Karpas-422 (cell line): ENCODE data around the gene RIMBP2. TPM values are rescaled to one million over a fixed set of nuclear protein-coding genes. Genes with fewer than 3 reads are reported as not detected.

Source experiments
- DNase-seq: peaks from one replicate; pipeline ENCODE4 v3.0.0-alpha.2; 2015
- H2AFZ ChIP-seq: fragments of 200-600 bp; sonication (generic); 2 replicates; pipeline ENCODE4 v1.6.1; 2014; ENCODE audit warnings: antibody characterized with exemption, low read length, mixed read lengths
- H3K27ac ChIP-seq: fragments of 200-600 bp; sonication (generic); 2 replicates; pipeline ENCODE4 v1.5.1; 2014; ENCODE audit warnings: mild to moderate bottlenecking, low read length, moderate library complexity
- H3K27me3 ChIP-seq: fragments of 200-600 bp; sonication (generic); 2 replicates; pipeline ENCODE4 v1.6.1; 2014; ENCODE audit warnings: low read length, mixed read lengths
- H3K36me3 ChIP-seq: fragments of 200-600 bp; sonication (generic); 2 replicates; pipeline ENCODE4 v1.6.1; 2014; ENCODE audit warnings: low read length, mixed read lengths; ENCODE audit not compliant: insufficient read depth
- H3K4me1 ChIP-seq: fragments of 200-600 bp; sonication (generic); 2 replicates; pipeline ENCODE4 v1.6.1; 2014; ENCODE audit warnings: mild to moderate bottlenecking, low read length, mixed read lengths
- H3K4me2 ChIP-seq: fragments of 200-600 bp; sonication (generic); 2 replicates; pipeline ENCODE4 v1.6.1; 2014; ENCODE audit warnings: low read length, low read depth, mild to moderate bottlenecking; ENCODE audit not compliant: poor library complexity, severe bottlenecking
- H3K4me3 ChIP-seq: fragments of 200-600 bp; sonication (generic); 2 replicates; pipeline ENCODE4 v1.5.1; 2014; ENCODE audit warnings: mild to moderate bottlenecking, antibody characterized with exemption, low read length, mixed read lengths
- H3K79me2 ChIP-seq: fragments of 200-600 bp; sonication (generic); 2 replicates; pipeline ENCODE4 v1.6.1; 2014; ENCODE audit warnings: mild to moderate bottlenecking, low read length, mixed read lengths
- H3K9ac ChIP-seq: fragments of 200-600 bp; sonication (generic); 2 replicates; pipeline ENCODE4 v1.6.0; 2014; ENCODE audit warnings: low read length
- H3K9me2 ChIP-seq: fragments of 200-600 bp; sonication (generic), shearing (Covaris generic); replicated peaks from 2 replicates; pipeline ENCODE4 v1.6.0; 2014; ENCODE audit warnings: mild to moderate bottlenecking, low read length, moderate library complexity; ENCODE audit not compliant: insufficient read depth
- H3K9me3 ChIP-seq: fragments of 300-700, 200-600 bp; sonication (generic); 2 replicates; pipeline ENCODE4 v1.6.1; 2014; ENCODE audit warnings: low read length, mixed read lengths
- H4K20me1 ChIP-seq: fragments of 200-600 bp; sonication (generic); 2 replicates; pipeline ENCODE4 v1.6.1; 2014; ENCODE audit warnings: mild to moderate bottlenecking, antibody characterized with exemption, low read length, low read depth; ENCODE audit not compliant: insufficient read depth
- total RNA-seq: library from RNA; depleted of rRNA; stranded (reverse); fragments of >200 nt; shearing (Covaris generic); gene quantifications from 2 replicates; pipeline ENCODE4 v1.2.3, GENCODE V29; 2014; ENCODE audit warnings: low replicate concordance

Gene RIMBP2
- total RNA-seq, 1 experiment from 2014 or later = not detected

DNA sequence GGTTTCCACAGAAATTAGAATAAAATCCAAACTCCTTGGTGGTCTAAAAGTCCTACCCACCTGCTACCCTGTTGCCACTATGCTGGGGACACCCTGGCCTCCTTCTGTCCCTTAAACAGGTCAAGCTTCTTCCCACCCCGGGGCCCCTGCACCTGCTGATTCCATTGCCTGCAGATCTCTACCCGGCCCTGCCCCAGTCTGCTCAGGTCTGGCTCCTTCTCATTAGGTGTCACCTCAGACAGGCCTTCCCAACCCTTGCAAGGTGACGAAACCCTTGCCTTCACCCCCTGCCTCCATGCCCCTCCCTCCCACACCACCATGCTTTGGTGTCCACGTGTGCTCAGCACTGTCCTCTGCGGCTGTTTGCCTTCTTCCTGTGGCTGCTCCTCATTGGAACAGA lies 207.8 kb downstream of the RIMBP2 start:
- Histone ChIP-seq H3K4me1 (no peaks in the 10 kb centered on the region), H4K20me1 (no peaks in the 10 kb centered on the region), H3K9ac (no peak overlapping the region), H3K27me3 (no peaks in the 10 kb centered on the region), H3K4me3 (no peak overlapping the region), H3K27ac (no peak overlapping the region), H3K36me3 (no peaks in the 10 kb centered on the region), H2AFZ (no peak overlapping the region), H3K9me2 (no peaks in the 10 kb centered on the region), H3K79me2 (no peaks in the 10 kb centered on the region), H3K9me3 (no peaks in the 10 kb centered on the region; the same call in 1 of the 2 replicates), H3K4me2 (no peak overlapping the region)
- no peak for DNase-seq

DNA sequence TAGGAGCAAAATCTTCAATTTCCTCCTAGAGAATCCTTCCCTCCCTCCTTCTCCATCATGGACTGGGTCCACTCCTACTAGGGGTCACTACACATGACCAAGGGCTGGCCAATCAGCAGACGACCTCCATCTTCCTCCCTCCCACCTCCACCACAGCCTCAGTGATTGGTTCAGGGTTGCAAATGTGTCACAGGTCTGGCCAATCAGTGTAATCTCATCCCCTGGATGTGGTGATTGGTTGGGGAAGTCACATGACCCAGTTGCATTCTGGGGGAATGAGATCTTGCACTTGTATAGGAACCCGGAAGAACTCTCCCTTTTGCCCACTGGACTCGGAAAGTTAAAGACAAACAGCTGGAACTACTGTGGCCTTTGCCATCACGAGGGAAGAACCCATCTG lies 209.3 kb downstream of the RIMBP2 start:
- Histone ChIP-seq H3K79me2 (no peaks in the 10 kb centered on the region), H3K27ac (no peak overlapping the region), H3K9me2 (no peaks in the 10 kb centered on the region), H3K4me1 (no peaks in the 10 kb centered on the region), H2AFZ (no peak overlapping the region), H4K20me1 (no peaks in the 10 kb centered on the region), H3K9ac (no peak overlapping the region), H3K4me3 (no peak overlapping the region), H3K36me3 (no peaks in the 10 kb centered on the region), H3K27me3 (no peaks in the 10 kb centered on the region), H3K9me3 (no peaks in the 10 kb centered on the region; the same call in 1 of the 2 replicates), H3K4me2 (no peak overlapping the region)
- DNase-seq = peak; percentile 55

DNA sequence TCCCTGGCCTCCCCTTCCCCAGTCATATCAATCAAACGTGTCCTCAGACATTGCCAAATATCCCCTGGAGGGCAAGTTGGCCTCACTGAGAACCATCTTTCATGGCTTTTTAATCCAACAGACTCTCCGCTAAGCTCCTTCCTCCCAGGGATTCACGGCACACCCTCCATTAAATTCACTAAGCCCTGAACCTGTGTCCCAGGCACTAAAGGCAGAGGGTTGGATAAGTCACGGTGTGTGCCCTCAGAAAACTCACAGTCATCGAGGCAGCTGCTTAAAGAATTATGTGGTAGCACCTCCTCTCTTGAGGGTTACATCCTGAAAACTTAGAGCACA lies 211.3 kb downstream of the RIMBP2 start:
- no peak for DNase-seq
- H3K27ac ChIP-seq = no peak overlapping the region
- no peaks in the 10 kb centered on the region for H3K4me1 ChIP-seq
- H3K4me3 ChIP-seq = no peak overlapping the region
- no peaks in the 10 kb centered on the region for H3K9me2 ChIP-seq
- H3K4me2 ChIP-seq = no peak overlapping the region
- no peaks in the 10 kb centered on the region for H4K20me1 ChIP-seq
- no peak overlapping the region for H3K9ac ChIP-seq
- no peaks in the 10 kb centered on the region; the same call in 1 of the 2 replicates for H3K9me3 ChIP-seq
- no peaks in the 10 kb centered on the region for H3K79me2 ChIP-seq
- no peaks in the 10 kb centered on the region for H3K36me3 ChIP-seq
- H3K27me3 ChIP-seq = no peaks in the 10 kb centered on the region
- H2AFZ ChIP-seq = no peak overlapping the region

DNA sequence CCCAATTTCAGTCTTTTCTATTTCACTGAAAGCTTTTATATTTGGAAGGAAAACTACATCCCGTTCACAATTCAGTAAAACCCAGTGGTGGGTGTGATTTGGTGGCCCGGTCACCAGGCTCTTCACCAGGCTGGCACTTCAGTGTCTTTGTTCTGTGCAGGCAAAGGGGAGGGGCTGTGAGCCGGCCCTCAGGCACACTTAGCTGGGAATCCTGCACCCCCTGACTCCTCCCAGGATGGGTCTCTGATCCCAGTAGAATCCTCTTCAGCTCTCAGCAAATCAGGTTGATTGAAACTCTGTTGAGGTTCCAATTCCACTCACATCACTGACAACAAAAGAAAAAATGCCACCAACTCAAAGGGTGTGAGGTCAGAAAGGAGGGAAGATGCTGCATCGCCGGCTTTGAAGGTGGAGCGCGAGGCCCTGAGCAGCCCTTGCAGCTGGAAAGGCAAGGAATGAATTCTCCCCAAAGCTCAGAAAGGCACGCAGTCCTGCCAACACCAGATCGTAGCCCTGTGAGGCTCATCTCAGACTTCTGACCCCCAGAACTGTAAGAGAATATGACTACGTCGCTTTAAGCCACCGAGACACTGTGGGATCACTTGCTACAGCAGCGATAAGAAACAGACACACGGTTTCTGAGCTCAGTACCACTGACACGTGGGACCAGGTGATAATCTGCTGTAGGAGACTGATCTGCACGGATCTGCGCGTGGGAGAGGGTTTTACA lies 211.8 kb downstream of the RIMBP2 start:
- Histone ChIP-seq H3K4me3 (no peak overlapping the region), H3K9me2 (no peaks in the 10 kb centered on the region), H3K79me2 (no peaks in the 10 kb centered on the region), H3K36me3 (no peaks in the 10 kb centered on the region), H4K20me1 (no peaks in the 10 kb centered on the region), H3K9ac (no peak overlapping the region), H2AFZ (no peak overlapping the region), H3K9me3 (no peaks in the 10 kb centered on the region; the same call in 1 of the 2 replicates), H3K4me2 (no peak overlapping the region), H3K27ac (no peak overlapping the region), H3K27me3 (no peaks in the 10 kb centered on the region), H3K4me1 (no peaks in the 10 kb centered on the region)
- no peak for DNase-seq

DNA sequence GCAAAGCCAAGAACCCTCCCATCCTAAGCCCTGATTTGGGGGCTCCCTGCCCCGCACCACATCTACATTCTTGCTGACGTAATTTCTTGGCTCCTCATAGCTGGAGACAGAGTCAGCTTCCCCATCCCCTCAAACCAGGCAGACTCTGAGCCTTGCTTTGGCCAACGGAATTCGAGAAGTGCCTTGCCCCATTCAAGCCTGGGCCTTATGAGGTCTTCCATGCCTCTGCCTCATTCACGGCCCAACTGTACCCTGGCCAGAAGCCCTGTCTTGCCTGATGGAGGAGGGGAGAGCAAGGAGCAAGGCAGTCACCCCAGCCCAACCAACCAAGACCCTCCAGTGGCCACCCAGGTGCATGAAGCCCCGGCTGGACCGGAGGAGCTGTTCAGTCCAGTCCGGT lies 214.3 kb downstream of the RIMBP2 start:
- Histone ChIP-seq H3K27me3 (no peaks in the 10 kb centered on the region), H3K27ac (no peak overlapping the region), H3K4me2 (no peak overlapping the region), H3K9ac (no peak overlapping the region), H3K9me2 (no peaks in the 10 kb centered on the region), H3K4me3 (no peak overlapping the region), H4K20me1 (no peaks in the 10 kb centered on the region), H3K36me3 (no peaks in the 10 kb centered on the region), H3K4me1 (no peaks in the 10 kb centered on the region), H3K9me3 (no peaks in the 10 kb centered on the region; the same call in 1 of the 2 replicates), H2AFZ (no peak overlapping the region), H3K79me2 (no peaks in the 10 kb centered on the region)
- no peak for DNase-seq

DNA sequence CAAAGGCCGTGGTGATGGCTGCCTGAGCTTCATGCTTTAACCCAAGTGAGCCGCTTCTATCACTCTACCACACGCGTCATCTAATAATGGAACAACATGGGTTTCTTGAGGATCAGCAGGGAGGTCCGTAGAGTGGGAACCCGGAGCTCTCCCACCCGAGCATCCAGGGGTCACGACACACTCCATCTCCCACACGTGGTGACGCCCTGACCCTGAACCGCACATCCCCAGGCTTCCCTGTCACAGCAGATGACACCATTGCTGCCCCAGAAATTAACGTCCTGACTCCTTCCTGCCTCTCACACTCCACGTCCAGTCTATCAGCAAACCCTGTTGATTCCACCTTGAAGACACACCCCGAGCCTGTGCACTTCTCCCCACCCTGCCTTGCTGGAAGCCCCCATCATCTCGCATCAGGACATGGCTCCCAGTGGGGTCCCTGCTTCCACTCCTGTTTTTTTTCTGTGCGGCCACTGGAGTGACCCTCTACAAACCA lies 215.2 kb downstream of the RIMBP2 start:
- DNase-seq = no peak
- Histone ChIP-seq H3K9me2 (no peaks in the 10 kb centered on the region), H3K9ac (no peak overlapping the region), H3K4me3 (no peak overlapping the region), H3K36me3 (no peaks in the 10 kb centered on the region), H3K4me2 (no peak overlapping the region), H3K79me2 (no peaks in the 10 kb centered on the region), H4K20me1 (no peaks in the 10 kb centered on the region), H2AFZ (no peak overlapping the region), H3K4me1 (no peaks in the 10 kb centered on the region), H3K9me3 (no peaks in the 10 kb centered on the region), H3K27ac (no peak overlapping the region), H3K27me3 (no peaks in the 10 kb centered on the region)

DNA sequence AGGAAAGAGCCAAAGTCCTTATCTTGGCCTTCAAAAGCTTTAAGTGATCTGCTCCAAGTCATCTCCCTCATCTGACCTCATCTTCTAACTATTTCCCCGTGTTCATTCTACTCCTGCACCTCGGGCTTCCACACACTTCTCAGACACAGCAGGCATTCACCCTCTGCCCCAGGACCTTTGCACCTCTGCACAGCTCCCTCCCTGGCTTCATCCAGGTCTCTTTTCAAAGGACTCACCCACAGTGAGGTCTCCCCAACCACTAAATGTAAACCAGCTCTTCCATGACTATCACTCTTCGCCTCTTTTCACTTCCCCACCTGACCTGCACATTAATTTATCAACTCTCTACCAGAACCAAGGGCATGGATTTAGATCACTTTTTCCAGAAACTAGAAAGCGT lies 216.6 kb downstream of the RIMBP2 start:
- no peaks in the 10 kb centered on the region for H3K4me1 ChIP-seq
- no peak overlapping the region for H2AFZ ChIP-seq
- no peaks in the 10 kb centered on the region for H3K79me2 ChIP-seq
- H3K4me2 ChIP-seq = no peak overlapping the region
- H3K9ac ChIP-seq = no peak overlapping the region
- no peak for DNase-seq
- H3K27me3 ChIP-seq = no peaks in the 10 kb centered on the region
- H3K9me2 ChIP-seq = no peaks in the 10 kb centered on the region
- H3K4me3 ChIP-seq = no peak overlapping the region
- H4K20me1 ChIP-seq = no peaks in the 10 kb centered on the region
- no peaks in the 10 kb centered on the region for H3K9me3 ChIP-seq
- no peak overlapping the region for H3K27ac ChIP-seq
- H3K36me3 ChIP-seq = no peaks in the 10 kb centered on the region

DNA sequence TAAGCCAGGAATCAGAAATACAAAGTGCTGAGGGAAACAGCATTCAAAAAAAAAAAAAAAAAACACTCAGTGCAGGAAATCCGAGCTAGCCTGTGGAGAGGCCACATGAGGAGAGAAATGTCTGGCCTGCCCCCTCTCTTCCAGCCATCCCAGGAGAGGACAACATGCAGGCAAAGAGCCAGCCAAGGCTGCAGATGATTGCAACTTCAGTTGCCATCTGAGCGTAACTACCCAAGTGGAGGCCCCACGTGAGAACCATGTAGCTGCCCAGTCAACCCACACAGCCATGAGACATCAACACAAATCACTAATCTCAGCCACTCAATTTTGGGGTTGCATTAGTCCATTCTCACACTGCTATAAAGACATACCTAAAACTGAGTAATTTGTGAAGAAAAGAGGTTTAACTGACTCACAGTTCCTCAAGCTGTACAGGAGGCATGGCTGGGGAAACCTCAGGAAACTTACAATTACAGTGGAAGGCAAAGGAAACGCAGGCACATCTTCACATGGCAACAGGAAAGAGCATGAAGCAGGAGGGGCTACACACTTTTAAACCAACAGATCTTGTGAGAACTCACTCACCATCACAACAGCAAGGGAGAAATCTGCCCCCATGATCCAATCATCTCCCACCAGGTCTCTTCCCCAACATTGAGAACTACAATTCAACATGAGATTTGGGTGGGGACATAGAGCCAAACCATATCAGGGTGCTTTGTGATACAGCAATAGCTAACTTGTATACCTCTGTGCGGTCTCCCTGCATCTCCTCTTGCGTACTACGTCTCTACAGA lies 217.3 kb downstream of the RIMBP2 start:
- Histone ChIP-seq H2AFZ (no peak overlapping the region), H3K4me1 (no peaks in the 10 kb centered on the region), H3K9me2 (no peaks in the 10 kb centered on the region), H3K27me3 (no peaks in the 10 kb centered on the region), H4K20me1 (no peaks in the 10 kb centered on the region), H3K36me3 (no peaks in the 10 kb centered on the region), H3K79me2 (no peaks in the 10 kb centered on the region), H3K4me3 (no peak overlapping the region), H3K9ac (no peak overlapping the region), H3K27ac (no peak overlapping the region), H3K4me2 (no peak overlapping the region), H3K9me3 (no peaks in the 10 kb centered on the region)
- no peak for DNase-seq
